HepG2 (cell line): Measurements from ENCODE around the gene GPR162. TPM values are rescaled to one million over a fixed set of nuclear protein-coding genes. Genes with fewer than 3 reads are reported as not detected.

Experiments
- EEA1 ChIP-seq: sonication (generic); formaldehyde crosslinking; IDR thresholded peaks from 2 replicates; pipeline ENCODE4 v1.5.1; 2020; ENCODE audit warnings: mild to moderate bottlenecking, missing genetic modification reagents, borderline replicate concordance
- HNRNPH1 ChIP-seq: fragments of 200-400 bp; formaldehyde crosslinking; optimal IDR thresholded peaks from 2 replicates; pipeline ENCODE3; 2017; ENCODE audit warnings: mild to moderate bottlenecking, low read depth, low read length
- NAIF1 ChIP-seq: sonication (generic); formaldehyde crosslinking; IDR thresholded peaks from 2 replicates; pipeline ENCODE4 v1.5.0; 2020; ENCODE audit warnings: mild to moderate bottlenecking, missing genetic modification reagents, borderline replicate concordance
- POLR2G ChIP-seq: fragments of 200-400 bp; formaldehyde crosslinking; IDR thresholded peaks from 2 replicates; pipeline ENCODE4 v1.6.1; 2018; ENCODE audit warnings: mild to moderate bottlenecking, low read depth, low read length, moderate library complexity
- PREB ChIP-seq: sonication (generic); formaldehyde crosslinking; IDR thresholded peaks from 2 replicates; pipeline ENCODE4 v1.4.0; 2020; ENCODE audit warnings: missing genetic modification reagents
- ZNF343 ChIP-seq: sonication (generic); formaldehyde crosslinking; IDR thresholded peaks from 2 replicates; pipeline ENCODE4 v1.4.0; 2020; ENCODE audit warnings: mild to moderate bottlenecking, missing genetic modification reagents
- ZNF430 ChIP-seq: sonication (generic); formaldehyde crosslinking; IDR thresholded peaks from 2 replicates; pipeline ENCODE4 v1.9.0; 2021; ENCODE audit warnings: mild to moderate bottlenecking, missing genetic modification reagents
- ZNF44 ChIP-seq: sonication (generic); formaldehyde crosslinking; IDR thresholded peaks from 2 replicates; pipeline ENCODE4 v1.5.1; 2020; ENCODE audit warnings: mild to moderate bottlenecking, missing genetic modification reagents
- ZNF530 ChIP-seq: sonication (generic); formaldehyde crosslinking; IDR thresholded peaks from 2 replicates; pipeline ENCODE4 v1.5.0; 2020; ENCODE audit warnings: low read depth, mild to moderate bottlenecking, missing genetic modification reagents
- ZNF577 ChIP-seq: sonication (generic); formaldehyde crosslinking; IDR thresholded peaks from 2 replicates; pipeline ENCODE4 v1.4.0; 2020; ENCODE audit warnings: mild to moderate bottlenecking, low read depth, missing genetic modification reagents, borderline replicate concordance
- ZNF605 ChIP-seq: sonication (generic); formaldehyde crosslinking; IDR thresholded peaks from 2 replicates; pipeline ENCODE4 v1.8.0; 2022; ENCODE audit warnings: mild to moderate bottlenecking, missing genetic modification reagents
- polyA plus RNA-seq, 8 experiments: library from polyadenylated mRNA; depleted of rRNA in 3 of 8; stranded (reverse) in 7 of 8; unstranded in 1 of 8; fragments of >200 nt; fragmentation: Illumina TruSeq in 4 of 8; extraction: Trizol in 4 of 8; gene quantifications; 2 replicates each; pipeline versions ENCODE4 v1.2.1 to v1.2.3, GENCODE V29; 2011 to 2016; ENCODE audit warnings: low read depth in 4 of 8, missing spikeins in 1 of 8, mixed read lengths in 1 of 8; ENCODE audit not compliant: insufficient read depth in 1 of 8
- total RNA-seq, 5 experiments: library from RNA; depleted of rRNA; stranded (reverse); fragments of >200 nt; fragmentation: Illumina TruSeq; extraction: Trizol; gene quantifications; 2 replicates each; pipeline ENCODE4 v1.2.3, GENCODE V29; 2016; ENCODE audit warnings: low read depth in 1 of 5
- TF ChIP-seq, protein P1 (sequence below): sonication (generic); formaldehyde crosslinking; IDR thresholded peaks from 2 replicates; pipeline ENCODE4 v1.5.1; 2020; ENCODE audit warnings: mild to moderate bottlenecking, missing genetic modification reagents
- TF ChIP-seq, protein P2 (sequence below): IDR thresholded peaks from 2 replicates; pipeline ENCODE4 v1.6.1; 2016; ENCODE audit warnings: low read depth, missing genetic modification reagents, missing compliant biosample characterization
- TF ChIP-seq, protein P3 (sequence below): sonication (generic); formaldehyde crosslinking; IDR thresholded peaks from 2 replicates; pipeline ENCODE4 v1.4.0; 2020; ENCODE audit warnings: mild to moderate bottlenecking, missing genetic modification reagents, borderline replicate concordance

GPR162 gene
- total and polyA plus RNA-seq, 2 of the 13 experiments (the other 11 are each of a cell fraction or from before 2014, with no cell fraction given) = 0.08 TPM; not detected in 1

DNA sequence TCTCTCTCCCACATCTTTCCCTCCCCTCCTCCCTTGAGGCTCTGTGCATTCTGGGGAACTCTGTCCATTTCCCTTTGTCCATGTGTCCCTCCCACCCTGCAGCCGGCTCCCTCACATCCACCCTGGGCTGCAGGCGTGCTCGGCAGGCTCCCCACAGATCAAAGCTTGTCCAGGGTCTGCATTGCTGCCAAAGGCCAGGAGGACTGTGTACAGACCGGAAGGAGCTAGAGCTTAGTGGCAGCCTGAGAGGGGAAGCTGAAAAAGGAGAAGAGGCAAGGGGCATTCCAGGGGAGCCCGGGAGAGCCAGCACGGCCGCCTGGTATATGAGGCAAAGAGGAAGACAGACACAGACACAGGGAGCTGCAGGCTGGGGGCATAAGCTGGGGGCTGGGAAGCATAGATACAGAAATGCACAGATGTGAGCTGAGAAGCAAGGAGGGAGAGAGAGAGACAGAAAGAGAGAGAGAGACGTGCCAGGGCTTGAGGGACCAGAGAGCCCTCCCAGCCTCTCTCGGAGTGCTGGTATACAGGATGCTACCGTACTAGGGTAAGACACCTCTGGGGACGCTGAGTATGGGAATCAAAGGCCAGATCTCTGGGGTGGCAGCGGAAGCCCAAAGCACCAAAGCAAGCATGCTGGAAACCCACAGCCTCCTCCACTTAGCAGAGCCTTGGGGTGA, 29.0 kb upstream of the GPR162 start (continued):
- TF ChIP-seq, protein P1, sequence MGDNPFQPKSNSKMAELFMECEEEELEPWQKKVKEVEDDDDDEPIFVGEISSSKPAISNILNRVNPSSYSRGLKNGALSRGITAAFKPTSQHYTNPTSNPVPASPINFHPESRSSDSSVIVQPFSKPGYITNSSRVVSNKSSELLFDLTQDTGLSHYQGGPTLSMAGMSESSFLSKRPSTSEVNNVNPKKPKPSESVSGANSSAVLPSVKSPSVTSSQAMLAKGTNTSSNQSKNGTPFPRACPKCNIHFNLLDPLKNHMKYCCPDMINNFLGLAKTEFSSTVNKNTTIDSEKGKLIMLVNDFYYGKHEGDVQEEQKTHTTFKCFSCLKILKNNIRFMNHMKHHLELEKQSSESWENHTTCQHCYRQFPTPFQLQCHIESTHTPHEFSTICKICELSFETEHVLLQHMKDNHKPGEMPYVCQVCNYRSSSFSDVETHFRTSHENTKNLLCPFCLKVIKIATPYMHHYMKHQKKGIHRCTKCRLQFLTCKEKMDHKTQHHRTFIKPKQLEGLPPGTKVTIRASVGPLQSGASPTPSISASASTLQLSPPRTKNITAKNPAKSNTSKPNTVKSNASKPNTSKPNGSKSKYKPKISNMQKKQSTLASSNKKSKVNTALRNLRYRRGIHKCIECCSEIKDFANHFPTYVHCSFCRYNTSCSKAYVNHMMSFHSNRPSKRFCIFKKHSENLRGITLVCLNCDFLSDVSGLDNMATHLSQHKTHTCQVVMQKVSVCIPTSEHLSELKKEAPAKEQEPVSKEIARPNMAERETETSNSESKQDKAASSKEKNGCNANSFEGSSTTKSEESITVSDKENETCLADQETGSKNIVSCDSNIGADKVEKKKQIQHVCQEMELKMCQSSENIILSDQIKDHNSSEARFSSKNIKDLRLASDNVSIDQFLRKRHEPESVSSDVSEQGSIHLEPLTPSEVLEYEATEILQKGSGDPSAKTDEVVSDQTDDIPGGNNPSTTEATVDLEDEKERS (CRISPR knock-in tag) = no peak; the same call in 1 of the 2 replicates
- TF ChIP-seq, protein P2, sequence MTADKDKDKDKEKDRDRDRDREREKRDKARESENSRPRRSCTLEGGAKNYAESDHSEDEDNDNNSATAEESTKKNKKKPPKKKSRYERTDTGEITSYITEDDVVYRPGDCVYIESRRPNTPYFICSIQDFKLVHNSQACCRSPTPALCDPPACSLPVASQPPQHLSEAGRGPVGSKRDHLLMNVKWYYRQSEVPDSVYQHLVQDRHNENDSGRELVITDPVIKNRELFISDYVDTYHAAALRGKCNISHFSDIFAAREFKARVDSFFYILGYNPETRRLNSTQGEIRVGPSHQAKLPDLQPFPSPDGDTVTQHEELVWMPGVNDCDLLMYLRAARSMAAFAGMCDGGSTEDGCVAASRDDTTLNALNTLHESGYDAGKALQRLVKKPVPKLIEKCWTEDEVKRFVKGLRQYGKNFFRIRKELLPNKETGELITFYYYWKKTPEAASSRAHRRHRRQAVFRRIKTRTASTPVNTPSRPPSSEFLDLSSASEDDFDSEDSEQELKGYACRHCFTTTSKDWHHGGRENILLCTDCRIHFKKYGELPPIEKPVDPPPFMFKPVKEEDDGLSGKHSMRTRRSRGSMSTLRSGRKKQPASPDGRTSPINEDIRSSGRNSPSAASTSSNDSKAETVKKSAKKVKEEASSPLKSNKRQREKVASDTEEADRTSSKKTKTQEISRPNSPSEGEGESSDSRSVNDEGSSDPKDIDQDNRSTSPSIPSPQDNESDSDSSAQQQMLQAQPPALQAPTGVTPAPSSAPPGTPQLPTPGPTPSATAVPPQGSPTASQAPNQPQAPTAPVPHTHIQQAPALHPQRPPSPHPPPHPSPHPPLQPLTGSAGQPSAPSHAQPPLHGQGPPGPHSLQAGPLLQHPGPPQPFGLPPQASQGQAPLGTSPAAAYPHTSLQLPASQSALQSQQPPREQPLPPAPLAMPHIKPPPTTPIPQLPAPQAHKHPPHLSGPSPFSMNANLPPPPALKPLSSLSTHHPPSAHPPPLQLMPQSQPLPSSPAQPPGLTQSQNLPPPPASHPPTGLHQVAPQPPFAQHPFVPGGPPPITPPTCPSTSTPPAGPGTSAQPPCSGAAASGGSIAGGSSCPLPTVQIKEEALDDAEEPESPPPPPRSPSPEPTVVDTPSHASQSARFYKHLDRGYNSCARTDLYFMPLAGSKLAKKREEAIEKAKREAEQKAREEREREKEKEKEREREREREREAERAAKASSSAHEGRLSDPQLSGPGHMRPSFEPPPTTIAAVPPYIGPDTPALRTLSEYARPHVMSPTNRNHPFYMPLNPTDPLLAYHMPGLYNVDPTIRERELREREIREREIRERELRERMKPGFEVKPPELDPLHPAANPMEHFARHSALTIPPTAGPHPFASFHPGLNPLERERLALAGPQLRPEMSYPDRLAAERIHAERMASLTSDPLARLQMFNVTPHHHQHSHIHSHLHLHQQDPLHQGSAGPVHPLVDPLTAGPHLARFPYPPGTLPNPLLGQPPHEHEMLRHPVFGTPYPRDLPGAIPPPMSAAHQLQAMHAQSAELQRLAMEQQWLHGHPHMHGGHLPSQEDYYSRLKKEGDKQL (CRISPR knock-in tag) = no peak
- no peak for TF ChIP-seq EEA1 (CRISPR knock-in tag)
- no peak for TF ChIP-seq NAIF1
- TF ChIP-seq, protein P3, sequence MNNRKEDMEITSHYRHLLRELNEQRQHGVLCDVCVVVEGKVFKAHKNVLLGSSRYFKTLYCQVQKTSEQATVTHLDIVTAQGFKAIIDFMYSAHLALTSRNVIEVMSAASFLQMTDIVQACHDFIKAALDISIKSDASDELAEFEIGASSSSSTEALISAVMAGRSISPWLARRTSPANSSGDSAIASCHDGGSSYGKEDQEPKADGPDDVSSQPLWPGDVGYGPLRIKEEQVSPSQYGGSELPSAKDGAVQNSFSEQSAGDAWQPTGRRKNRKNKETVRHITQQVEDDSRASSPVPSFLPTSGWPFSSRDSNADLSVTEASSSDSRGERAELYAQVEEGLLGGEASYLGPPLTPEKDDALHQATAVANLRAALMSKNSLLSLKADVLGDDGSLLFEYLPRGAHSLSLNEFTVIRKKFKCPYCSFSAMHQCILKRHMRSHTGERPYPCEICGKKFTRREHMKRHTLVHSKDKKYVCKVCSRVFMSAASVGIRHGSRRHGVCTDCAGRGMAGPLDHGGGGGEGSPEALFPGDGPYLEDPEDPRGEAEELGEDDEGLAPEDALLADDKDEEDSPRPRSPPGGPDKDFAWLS (CRISPR knock-in tag) = no peak
- 0 out of 2 replicates have a peak, but pooled peaks have one; percentile 16 for TF ChIP-seq ZNF343 (CRISPR knock-in tag)
- TF ChIP-seq ZNF577 (CRISPR knock-in tag) = no peak
- TF ChIP-seq ZNF530 = no peak
- TF ChIP-seq ZNF430 (CRISPR knock-in tag) = peak; percentile 93
- TF ChIP-seq HNRNPH1 = no peak
- peak; percentile 83 for TF ChIP-seq ZNF605 (CRISPR knock-in tag)
- TF ChIP-seq ZNF44 (CRISPR knock-in tag) = no peak
- peak; percentile 72 for TF ChIP-seq POLR2G
- no peak for TF ChIP-seq PREB (CRISPR knock-in tag)
